H9 (cell line): ENCODE data around the gene SRC. TPM values are rescaled to one million over a fixed set of nuclear protein-coding genes. Genes with fewer than 3 reads are reported as not detected.

ENCODE experiments used
- DNase-seq: peaks from one replicate; pipeline ENCODE4 v3.0.0-alpha.2; 2017
- H2AFZ ChIP-seq: one replicate; pipeline ENCODE4 v1.6.1; 2013; ENCODE audit warnings: mild to moderate bottlenecking, low read length, control low read depth, moderate library complexity
- H2AK5ac ChIP-seq: 2 replicates; pipeline ENCODE4 v1.6.1; 2013; ENCODE audit warnings: low read length, control low read depth, mixed read lengths; ENCODE audit not compliant: insufficient read length
- H2BK120ac ChIP-seq: one replicate; pipeline ENCODE4 v1.6.1; 2013; ENCODE audit warnings: low read depth, mild to moderate bottlenecking, low read length, control low read depth, inconsistent platforms; ENCODE audit not compliant: poor library complexity, severe bottlenecking
- H2BK12ac ChIP-seq: 2 replicates; pipeline ENCODE4 v1.6.1; 2013; ENCODE audit warnings: low read length, control low read depth, mixed read lengths, low read depth; ENCODE audit not compliant: insufficient read length
- H2BK15ac ChIP-seq: 2 replicates; pipeline ENCODE4 v1.6.1; 2013; ENCODE audit warnings: low read depth, low read length, control low read depth
- H2BK20ac ChIP-seq: one replicate; pipeline ENCODE4 v1.6.1; 2013; ENCODE audit warnings: low read depth, mild to moderate bottlenecking, low read length, control low read depth, inconsistent platforms; ENCODE audit not compliant: poor library complexity, severe bottlenecking
- H2BK5ac ChIP-seq: 2 replicates; pipeline ENCODE4 v1.6.1; 2013; ENCODE audit warnings: low read length, control low read depth, mixed read lengths; ENCODE audit not compliant: insufficient read length
- H3K14ac ChIP-seq: 2 replicates; pipeline ENCODE4 v1.6.1; 2013; ENCODE audit warnings: low read length, control low read depth; ENCODE audit not compliant: insufficient read depth
- H3K18ac ChIP-seq: 2 replicates; pipeline ENCODE4 v1.6.1; 2013; ENCODE audit warnings: low read depth, mild to moderate bottlenecking, mixed read lengths, low read length, control low read depth; ENCODE audit not compliant: insufficient read length
- H3K23ac ChIP-seq: 2 replicates; pipeline ENCODE4 v1.6.1; 2013; ENCODE audit warnings: low read length, control low read depth, mixed read lengths, low read depth; ENCODE audit not compliant: insufficient read length
- H3K23me2 ChIP-seq: 2 replicates; pipeline ENCODE4 v1.6.1; 2013; ENCODE audit warnings: low read depth, mild to moderate bottlenecking, mixed read lengths, low read length, control low read depth; ENCODE audit not compliant: insufficient read length, poor library complexity, severe bottlenecking
- H3K27ac ChIP-seq: 2 replicates; pipeline ENCODE4 v1.5.1; 2013; ENCODE audit warnings: low read length, control low read depth, mixed read lengths, low read depth; ENCODE audit not compliant: insufficient read length
- H3K27me3 ChIP-seq: 2 replicates; pipeline ENCODE4 v1.6.1; 2013; ENCODE audit warnings: low read length, control low read depth, inconsistent platforms; ENCODE audit not compliant: insufficient read depth
- H3K4ac ChIP-seq: 2 replicates; pipeline ENCODE4 v1.6.1; 2013; ENCODE audit warnings: low read depth, mild to moderate bottlenecking, control low read depth, inconsistent platforms, low read length, moderate library complexity
- H3K4me1 ChIP-seq: 2 replicates; pipeline ENCODE4 v1.6.1; 2013; ENCODE audit warnings: low read length, control low read depth, inconsistent platforms; ENCODE audit not compliant: insufficient read depth
- H3K4me2 ChIP-seq: 2 replicates; pipeline ENCODE4 v1.6.1; 2013; ENCODE audit warnings: low read length, control low read depth, mixed read lengths; ENCODE audit not compliant: insufficient read length, insufficient read depth
- H3K56ac ChIP-seq: 2 replicates; pipeline ENCODE4 v1.6.1; 2013; ENCODE audit warnings: low read depth, mild to moderate bottlenecking, mixed read lengths, low read length, control low read depth; ENCODE audit not compliant: insufficient read length
- H3K79me1 ChIP-seq: 2 replicates; pipeline ENCODE4 v1.6.1; 2013; ENCODE audit warnings: low read depth, mild to moderate bottlenecking, moderate library complexity, low read length, control low read depth, inconsistent platforms; ENCODE audit not compliant: insufficient read depth, poor library complexity, severe bottlenecking
- H3K79me2 ChIP-seq: 2 replicates; pipeline ENCODE4 v1.6.1; 2013; ENCODE audit warnings: low read length, control low read depth, inconsistent platforms; ENCODE audit not compliant: insufficient read depth
- H3K9ac ChIP-seq: 2 replicates; pipeline ENCODE4 v1.6.1; 2013; ENCODE audit warnings: low read length, control low read depth, mixed read lengths; ENCODE audit not compliant: insufficient read length; ENCODE audit errors: extremely low read depth
- H3K9me3 ChIP-seq: one replicate; pipeline ENCODE4 v1.6.1; 2013; ENCODE audit warnings: low read depth, low read length, inconsistent platforms; ENCODE audit not compliant: control insufficient read depth
- H3T11ph ChIP-seq: one replicate; pipeline ENCODE4 v1.6.1; 2013; ENCODE audit warnings: mild to moderate bottlenecking, low read length, control low read depth, inconsistent platforms
- H4K20me1 ChIP-seq: one replicate; pipeline ENCODE4 v1.6.1; 2013; ENCODE audit not compliant: control insufficient read depth, insufficient read length, insufficient read depth
- H4K5ac ChIP-seq: 2 replicates; pipeline ENCODE4 v1.6.1; 2013; ENCODE audit warnings: low read depth, mild to moderate bottlenecking, mixed read lengths, low read length, control low read depth; ENCODE audit not compliant: insufficient read length
- H4K8ac ChIP-seq: replicated peaks from 2 replicates; pipeline ENCODE4 v1.6.1; 2013; ENCODE audit warnings: low read length, control low read depth, mixed read lengths, low read depth; ENCODE audit not compliant: insufficient read length
- H4K91ac ChIP-seq: 2 replicates; pipeline ENCODE4 v1.6.1; 2013; ENCODE audit warnings: low read depth, mild to moderate bottlenecking, moderate library complexity, mixed read lengths, low read length, control low read depth; ENCODE audit not compliant: insufficient read length
- H3K27ac Mint-ChIP-seq, 3 experiments: 2 replicates in 2 of 3; 3 replicates in 1 of 3; pipeline ENCODE4 v1.8.0; 2020 to 2021; ENCODE audit warnings: mixed read lengths in 3 of 3, mild to moderate bottlenecking in 1 of 3, moderate library complexity in 1 of 3
- H3K27me3 Mint-ChIP-seq: 2 replicates; pipeline ENCODE4 v1.8.0; 2021; ENCODE audit warnings: low read depth, mild to moderate bottlenecking, moderate library complexity, mixed read lengths
- H3K36me3 Mint-ChIP-seq, 3 experiments: 2 replicates in 2 of 3; 3 replicates in 1 of 3; pipeline ENCODE4 v1.8.0; 2020 to 2021; ENCODE audit warnings: low read depth in 3 of 3, mixed read lengths in 3 of 3; ENCODE audit not compliant: insufficient read depth in 1 of 3
- H3K4me1 Mint-ChIP-seq, 2 experiments: 2 replicates each; pipeline ENCODE4 v1.8.0; 2020; ENCODE audit warnings: mixed read lengths in 2 of 2
- H3K4me3 Mint-ChIP-seq, 2 experiments: 2 replicates in 1 of 2; 3 replicates in 1 of 2; pipeline ENCODE4 v1.8.0; 2020 to 2021; ENCODE audit warnings: mild to moderate bottlenecking in 2 of 2, mixed read lengths in 2 of 2, moderate library complexity in 1 of 2
- H3K9me3 Mint-ChIP-seq, 2 experiments: 2 replicates in 1 of 2; 3 replicates in 1 of 2; pipeline ENCODE4 v1.8.0; 2020; ENCODE audit warnings: mild to moderate bottlenecking in 2 of 2, mixed read lengths in 2 of 2, moderate library complexity in 1 of 2
- WGBS: extraction: QIAGEN DNeasy Blood & Tissue Kit; methylation state at CpG from one replicate; pipeline ENCODE4 v1.1.7; 2013; ENCODE audit warnings: missing lambda C conversion rate, low lambda C conversion rate, mixed read lengths; ENCODE audit not compliant: insufficient read length; ENCODE audit errors: extremely low coverage; 5-methylcytosine and 5-hydroxymethylcytosine counted together
- total RNA-seq: library from RNA; stranded (reverse); gene quantifications from 2 replicates; pipeline ENCODE4 v1.2.1, GENCODE V29; 2021
- TF ChIP-seq, protein P1 (sequence below): fragments of 200-600 bp; sonication (generic); conservative IDR thresholded peaks from 3 replicates; pipeline ENCODE4 v1.8.0; 2021; ENCODE audit warnings: antibody characterized with exemption, mild to moderate bottlenecking

The SRC gene
- total RNA-seq, 1 experiment from 2014 or later: 44.5 TPM

GRCh38 chr20:37299718-37300528, 46.0 kb upstream of the SRC start:
- Histone ChIP-seq H2BK15ac (no peak overlapping the region), H2BK12ac (no peak overlapping the region), H4K91ac (no peak overlapping the region), H4K20me1 (no peaks in the 10 kb centered on the region), H2BK120ac (no peak overlapping the region), H3T11ph (no peak overlapping the region), H3K14ac (no peak overlapping the region), H2BK20ac (no peak overlapping the region), H4K8ac (no peak overlapping the region), H3K18ac (no peak overlapping the region), H3K4me2 (no peak overlapping the region), H3K79me1 (peaks cover 2% of the 10 kb centered on the region), H3K79me2 (no peaks in the 10 kb centered on the region; the same call in 1 of the 2 replicates), H3K27ac (no peak overlapping the region), H3K9me3 (no peaks in the 10 kb centered on the region), H3K9ac (no peak overlapping the region), H4K5ac (no peak overlapping the region), H2AK5ac (no peak overlapping the region), H2BK5ac (no peak overlapping the region), H3K4me1 (no peaks in the 10 kb centered on the region), H2AFZ (no peak overlapping the region), H3K23ac (no peak overlapping the region), H3K56ac (no peak overlapping the region), H3K4ac (no peak overlapping the region), H3K23me2 (no peaks in the 10 kb centered on the region), H3K27me3 (no peaks in the 10 kb centered on the region)
- H3K9me3 Mint-ChIP-seq: no peaks in the 10 kb centered on the region
- H3K27me3 Mint-ChIP-seq: no peaks in the 10 kb centered on the region
- H3K4me3 Mint-ChIP-seq: no peak overlapping the region
- peaks cover 15 to 16% of the 10 kb centered on the region in 2 experiments for H3K4me1 Mint-ChIP-seq
- peak overlapping the region in 2 of 3 experiments; percentile 30 to 65; a peak in 4 of 7 replicates for H3K27ac Mint-ChIP-seq
- H3K36me3 Mint-ChIP-seq: peaks cover 17 to 48% (median 33%) of the 10 kb centered on the region in 3 experiments
- WGBS: no CpG with 5 or more reads among the region's 6 CpGs
- no peak for DNase-seq
- TF ChIP-seq, protein P1, sequence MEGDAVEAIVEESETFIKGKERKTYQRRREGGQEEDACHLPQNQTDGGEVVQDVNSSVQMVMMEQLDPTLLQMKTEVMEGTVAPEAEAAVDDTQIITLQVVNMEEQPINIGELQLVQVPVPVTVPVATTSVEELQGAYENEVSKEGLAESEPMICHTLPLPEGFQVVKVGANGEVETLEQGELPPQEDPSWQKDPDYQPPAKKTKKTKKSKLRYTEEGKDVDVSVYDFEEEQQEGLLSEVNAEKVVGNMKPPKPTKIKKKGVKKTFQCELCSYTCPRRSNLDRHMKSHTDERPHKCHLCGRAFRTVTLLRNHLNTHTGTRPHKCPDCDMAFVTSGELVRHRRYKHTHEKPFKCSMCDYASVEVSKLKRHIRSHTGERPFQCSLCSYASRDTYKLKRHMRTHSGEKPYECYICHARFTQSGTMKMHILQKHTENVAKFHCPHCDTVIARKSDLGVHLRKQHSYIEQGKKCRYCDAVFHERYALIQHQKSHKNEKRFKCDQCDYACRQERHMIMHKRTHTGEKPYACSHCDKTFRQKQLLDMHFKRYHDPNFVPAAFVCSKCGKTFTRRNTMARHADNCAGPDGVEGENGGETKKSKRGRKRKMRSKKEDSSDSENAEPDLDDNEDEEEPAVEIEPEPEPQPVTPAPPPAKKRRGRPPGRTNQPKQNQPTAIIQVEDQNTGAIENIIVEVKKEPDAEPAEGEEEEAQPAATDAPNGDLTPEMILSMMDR: no peak
